HG03520 (cell line): ENCODE data around the gene POSTN.

ENCODE experiments used
- ATAC-seq: cut with Tn5 transposase; IDR thresholded peaks from one replicate; pipeline ENCODE4 v1.9.1; 2021; ENCODE audit warnings: mild to moderate bottlenecking, moderate library complexity; ENCODE audit not compliant: unreplicated experiment

The POSTN gene, protein sequence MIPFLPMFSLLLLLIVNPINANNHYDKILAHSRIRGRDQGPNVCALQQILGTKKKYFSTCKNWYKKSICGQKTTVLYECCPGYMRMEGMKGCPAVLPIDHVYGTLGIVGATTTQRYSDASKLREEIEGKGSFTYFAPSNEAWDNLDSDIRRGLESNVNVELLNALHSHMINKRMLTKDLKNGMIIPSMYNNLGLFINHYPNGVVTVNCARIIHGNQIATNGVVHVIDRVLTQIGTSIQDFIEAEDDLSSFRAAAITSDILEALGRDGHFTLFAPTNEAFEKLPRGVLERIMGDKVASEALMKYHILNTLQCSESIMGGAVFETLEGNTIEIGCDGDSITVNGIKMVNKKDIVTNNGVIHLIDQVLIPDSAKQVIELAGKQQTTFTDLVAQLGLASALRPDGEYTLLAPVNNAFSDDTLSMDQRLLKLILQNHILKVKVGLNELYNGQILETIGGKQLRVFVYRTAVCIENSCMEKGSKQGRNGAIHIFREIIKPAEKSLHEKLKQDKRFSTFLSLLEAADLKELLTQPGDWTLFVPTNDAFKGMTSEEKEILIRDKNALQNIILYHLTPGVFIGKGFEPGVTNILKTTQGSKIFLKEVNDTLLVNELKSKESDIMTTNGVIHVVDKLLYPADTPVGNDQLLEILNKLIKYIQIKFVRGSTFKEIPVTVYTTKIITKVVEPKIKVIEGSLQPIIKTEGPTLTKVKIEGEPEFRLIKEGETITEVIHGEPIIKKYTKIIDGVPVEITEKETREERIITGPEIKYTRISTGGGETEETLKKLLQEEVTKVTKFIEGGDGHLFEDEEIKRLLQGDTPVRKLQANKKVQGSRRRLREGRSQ

GRCh38 chr13:37598597-37598996, at the start of gene POSTN:
Gene POSTN, minus strand, starts transcription at chr13:37598768. Its CDS starts 42 bp downstream, at chr13:37598726.
- no peak for ATAC-seq

DNA sequence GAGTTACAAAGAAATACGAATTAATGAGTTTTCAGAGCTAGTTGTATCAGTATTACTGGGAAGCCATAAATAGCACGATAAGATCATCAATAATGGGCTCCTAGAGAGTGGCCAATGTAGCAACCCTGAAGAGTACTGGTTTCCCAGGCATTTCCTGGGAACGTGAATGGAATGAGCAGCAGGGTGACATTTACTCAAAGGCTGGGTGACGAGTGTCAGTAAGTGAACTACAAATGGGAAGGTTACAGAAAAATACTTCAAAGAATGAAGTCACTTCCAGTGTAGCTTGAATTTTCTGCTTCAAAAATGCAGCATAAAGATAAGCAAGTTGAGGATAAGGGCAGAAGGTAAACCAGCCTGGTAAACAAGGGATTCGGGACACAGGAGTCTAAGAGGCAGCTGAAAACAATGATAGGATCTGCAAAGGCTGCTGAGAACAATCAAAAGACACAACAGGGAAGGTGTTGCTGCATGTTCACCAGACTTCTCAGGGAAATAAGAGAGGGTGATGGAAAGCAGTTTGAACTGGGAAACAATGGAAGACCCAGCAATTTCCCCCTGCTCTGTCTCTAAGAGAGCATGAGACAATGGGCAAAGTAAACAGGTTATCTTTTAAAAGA, 48.6 kb upstream of the POSTN start:
- no peak for ATAC-seq

DNA sequence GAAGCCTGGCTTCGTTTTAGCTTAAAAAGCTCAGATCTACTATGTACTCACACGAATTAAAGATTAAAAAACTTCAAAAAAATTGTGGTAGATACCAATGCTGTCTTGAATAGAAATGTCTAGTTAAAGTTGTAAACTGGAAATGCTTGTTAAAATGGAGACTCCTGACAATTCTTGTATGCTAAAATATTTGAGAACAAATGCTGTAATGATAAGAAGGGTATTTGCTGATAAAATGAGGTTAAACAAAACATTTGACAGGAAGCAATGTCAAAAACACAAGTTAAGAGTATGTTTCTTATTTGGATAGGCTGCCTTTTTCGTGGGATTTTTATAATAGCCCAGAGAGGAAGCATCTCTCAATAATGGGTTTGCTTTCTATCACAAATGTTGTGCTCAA, 48.0 kb upstream of the POSTN start:
- no peak for ATAC-seq

GRCh38 chr13:37645181-37645740, 46.7 kb upstream of the POSTN start:
- no peak for ATAC-seq

GRCh38 chr13:37641391-37641790, 42.8 kb upstream of the POSTN start:
- no peak for ATAC-seq

DNA sequence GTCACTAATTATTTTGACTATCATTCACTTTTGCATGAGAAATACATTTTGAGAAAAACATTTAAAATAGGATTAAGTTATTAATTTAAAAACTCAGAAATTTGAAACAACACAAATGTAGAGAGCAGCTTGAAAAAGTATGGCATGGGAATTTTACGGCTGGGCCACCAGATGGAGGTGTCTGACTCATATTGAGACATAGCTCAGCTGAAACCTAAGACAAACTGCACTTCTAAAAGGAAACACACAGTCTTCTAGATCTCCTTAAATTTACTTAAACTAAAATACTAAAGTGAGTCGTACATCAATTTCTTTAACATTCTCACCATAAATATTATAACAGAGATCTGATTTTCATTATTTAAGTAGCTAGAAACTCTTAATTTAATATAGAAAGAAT, 41.9 kb upstream of the POSTN start:
- ATAC-seq = no peak

- ATAC-seq = no peak
Observed at GRCh38 chr13:37636701-37637100, 38.1 kb upstream of the POSTN start.

GRCh38 chr13:37632294-37632693, 33.7 kb upstream of the POSTN start:
- ATAC-seq = no peak

DNA sequence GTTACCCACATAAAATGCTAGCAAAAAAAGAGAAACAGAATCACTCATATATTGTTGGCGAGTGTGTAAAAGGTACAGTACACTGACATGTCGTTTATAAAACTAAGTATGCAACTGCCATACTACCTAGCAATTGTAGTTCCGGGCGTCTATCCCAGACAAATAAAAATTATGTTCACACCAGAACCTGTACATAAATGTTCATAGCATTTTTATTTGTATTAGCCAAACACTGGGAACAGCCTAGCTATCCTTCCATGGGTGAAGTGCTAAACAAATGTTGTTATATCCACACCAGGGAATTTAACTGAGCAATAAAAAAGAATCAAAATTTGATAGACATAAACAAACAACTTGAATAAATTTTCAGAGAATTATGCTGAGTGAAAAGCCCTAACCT, 28.9 kb upstream of the POSTN start:
- ATAC-seq = no peak

GRCh38 chr13:37621811-37622361, 23.3 kb upstream of the POSTN start:
- no peak for ATAC-seq

GRCh38 chr13:37618554-37618953, 20.0 kb upstream of the POSTN start:
- no peak for ATAC-seq

GRCh38 chr13:37617173-37617572, 18.6 kb upstream of the POSTN start:
- ATAC-seq = no peak

DNA sequence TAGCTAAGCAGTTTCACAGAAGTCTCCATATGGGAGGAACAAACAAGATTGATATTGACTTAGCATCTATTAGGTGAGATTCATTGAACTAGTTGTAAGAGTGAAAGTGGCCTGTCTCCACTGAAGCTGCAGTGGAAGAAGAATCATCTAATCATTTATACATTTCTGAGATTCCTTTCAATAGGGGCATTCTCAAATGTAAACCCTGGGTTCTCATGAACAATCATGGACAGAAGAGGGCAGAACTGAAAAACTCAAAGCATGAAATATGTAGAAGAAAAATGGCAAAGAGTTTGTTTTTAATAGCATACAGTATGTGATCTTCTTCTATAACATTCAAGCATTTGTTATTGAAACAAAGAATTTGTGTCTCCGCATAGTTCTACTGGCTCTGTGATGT, 17.6 kb upstream of the POSTN start:
- ATAC-seq = no peak

GRCh38 chr13:37615276-37615675, 16.7 kb upstream of the POSTN start:
- no peak for ATAC-seq

GRCh38 chr13:37613638-37614037, 15.1 kb upstream of the POSTN start:
- ATAC-seq = no peak

- no peak for ATAC-seq
Observed at GRCh38 chr13:37613236-37613635, 14.7 kb upstream of the POSTN start.

- no peak for ATAC-seq
Observed at GRCh38 chr13:37608750-37609339, 10.3 kb upstream of the POSTN start.

- ATAC-seq = no peak
Observed at GRCh38 chr13:37602733-37603381, 4.3 kb upstream of the POSTN start.

DNA sequence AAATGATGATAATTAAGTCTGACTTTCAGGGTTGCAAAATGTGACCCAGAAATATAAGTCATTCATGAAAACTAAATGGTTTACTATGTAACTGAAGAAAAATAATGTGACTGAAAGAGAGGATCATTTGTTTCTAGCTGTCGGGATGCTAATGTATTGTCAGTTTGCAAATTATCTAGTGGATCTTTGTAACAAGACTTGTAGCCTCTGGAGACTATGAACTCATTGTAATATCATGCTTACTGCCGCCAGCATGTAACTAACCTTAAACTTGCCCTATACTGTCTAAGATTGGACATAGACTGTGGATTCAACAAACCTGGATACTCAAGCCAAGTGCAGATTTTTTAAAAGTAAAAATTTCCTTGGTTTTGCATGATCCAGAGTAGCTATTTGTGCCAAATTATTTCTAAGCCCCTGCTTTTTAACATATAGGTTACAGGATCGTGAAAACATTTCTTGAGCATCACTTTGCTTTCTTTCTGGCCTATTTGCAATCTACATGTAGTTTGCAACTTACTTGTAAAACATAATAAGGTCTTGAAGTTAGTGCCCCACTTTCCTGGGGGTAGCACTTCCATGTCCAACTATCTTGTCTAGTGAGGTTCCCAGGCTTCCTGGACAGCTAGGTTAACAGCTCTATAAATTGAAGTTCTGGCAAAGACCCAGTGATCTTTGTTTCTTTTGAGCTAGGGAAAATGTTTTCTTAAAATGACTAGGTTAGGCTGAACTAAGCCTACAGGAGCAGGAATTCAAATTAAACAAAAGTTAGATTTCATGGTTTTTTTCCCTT, 3.3 kb upstream of the POSTN start:
- no peak for ATAC-seq
